Choroid plexus epithelial cell (primary cell): Measurements from ENCODE around the gene PRPF31.
"Not testable (repeated sequence)": the region's sequence is repeated elsewhere in the genome, so short reads cannot be mapped to it uniquely, and the experiment has no call there.

Experiments
- DNase-seq: peaks from one replicate; pipeline ENCODE4 v3.0.0-alpha.2; 2010; ENCODE audit warnings: low read depth
- H3K4me3 ChIP-seq: 2 replicates; pipeline ENCODE4 v1.5.1; 2011; ENCODE audit warnings: low read depth, mild to moderate bottlenecking, control low read depth, low read length, moderate library complexity
- TF ChIP-seq, protein P1 (sequence below): conservative IDR thresholded peaks from 2 replicates; pipeline ENCODE4 v1.5.1; 2011; ENCODE audit warnings: low read depth, mild to moderate bottlenecking, control low read depth, inconsistent platforms, low read length, moderate library complexity

Gene PRPF31

DNA sequence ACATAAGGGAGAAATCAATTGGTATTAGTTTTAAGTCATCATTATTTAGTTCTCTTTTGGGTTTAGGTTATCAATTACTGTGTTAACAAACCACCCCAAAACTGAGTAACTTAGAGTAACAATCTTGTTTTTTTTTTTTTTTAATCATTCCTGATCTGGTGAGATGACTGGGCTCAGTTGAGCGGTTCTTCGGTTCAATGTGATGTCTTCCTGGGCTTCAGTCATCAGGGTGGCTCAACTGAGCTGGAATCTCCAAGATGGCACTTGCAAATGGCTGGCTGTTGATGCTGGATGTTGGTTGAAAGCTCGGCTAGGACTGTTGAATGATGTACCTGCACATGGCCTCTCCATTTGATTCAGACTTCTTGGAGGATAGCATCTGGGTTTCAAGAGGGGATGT, 31.1 kb upstream of the PRPF31 start:
- no peak for DNase-seq
- H3K4me3 ChIP-seq, result no peak overlapping the region
- TF ChIP-seq, protein P1, sequence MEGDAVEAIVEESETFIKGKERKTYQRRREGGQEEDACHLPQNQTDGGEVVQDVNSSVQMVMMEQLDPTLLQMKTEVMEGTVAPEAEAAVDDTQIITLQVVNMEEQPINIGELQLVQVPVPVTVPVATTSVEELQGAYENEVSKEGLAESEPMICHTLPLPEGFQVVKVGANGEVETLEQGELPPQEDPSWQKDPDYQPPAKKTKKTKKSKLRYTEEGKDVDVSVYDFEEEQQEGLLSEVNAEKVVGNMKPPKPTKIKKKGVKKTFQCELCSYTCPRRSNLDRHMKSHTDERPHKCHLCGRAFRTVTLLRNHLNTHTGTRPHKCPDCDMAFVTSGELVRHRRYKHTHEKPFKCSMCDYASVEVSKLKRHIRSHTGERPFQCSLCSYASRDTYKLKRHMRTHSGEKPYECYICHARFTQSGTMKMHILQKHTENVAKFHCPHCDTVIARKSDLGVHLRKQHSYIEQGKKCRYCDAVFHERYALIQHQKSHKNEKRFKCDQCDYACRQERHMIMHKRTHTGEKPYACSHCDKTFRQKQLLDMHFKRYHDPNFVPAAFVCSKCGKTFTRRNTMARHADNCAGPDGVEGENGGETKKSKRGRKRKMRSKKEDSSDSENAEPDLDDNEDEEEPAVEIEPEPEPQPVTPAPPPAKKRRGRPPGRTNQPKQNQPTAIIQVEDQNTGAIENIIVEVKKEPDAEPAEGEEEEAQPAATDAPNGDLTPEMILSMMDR, result no peak

DNA sequence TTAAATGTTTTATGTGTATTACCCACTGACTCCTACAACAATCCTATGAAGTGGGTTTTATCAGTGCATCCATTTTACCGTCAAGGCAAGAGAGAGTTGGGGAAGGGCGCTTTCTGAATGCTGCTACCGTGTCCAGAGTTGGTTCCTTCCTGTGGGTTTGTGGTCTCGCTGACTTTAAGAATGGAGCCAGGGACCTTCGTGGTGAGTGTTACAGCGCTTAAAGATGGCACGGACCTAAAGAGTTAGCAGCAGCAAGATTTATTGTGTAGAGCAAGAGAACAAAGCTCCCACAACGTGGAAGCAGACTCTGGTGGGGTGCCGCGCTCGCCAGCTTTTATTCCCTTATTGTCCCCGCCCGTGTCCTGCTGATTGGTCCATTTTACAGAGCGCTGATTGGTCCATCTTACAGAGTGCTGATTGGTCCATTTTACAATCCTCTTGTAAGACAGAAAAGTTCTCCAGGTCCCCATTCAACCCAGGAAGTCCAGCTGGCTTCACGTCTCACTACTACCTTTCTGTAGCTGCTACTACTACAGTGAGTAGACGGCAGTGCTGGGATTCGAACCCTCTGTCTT, 21.0 kb upstream of the PRPF31 start:
- no peak for DNase-seq
- H3K4me3 ChIP-seq, result no peak overlapping the region
- TF ChIP-seq, protein P1, result no peak

DNA sequence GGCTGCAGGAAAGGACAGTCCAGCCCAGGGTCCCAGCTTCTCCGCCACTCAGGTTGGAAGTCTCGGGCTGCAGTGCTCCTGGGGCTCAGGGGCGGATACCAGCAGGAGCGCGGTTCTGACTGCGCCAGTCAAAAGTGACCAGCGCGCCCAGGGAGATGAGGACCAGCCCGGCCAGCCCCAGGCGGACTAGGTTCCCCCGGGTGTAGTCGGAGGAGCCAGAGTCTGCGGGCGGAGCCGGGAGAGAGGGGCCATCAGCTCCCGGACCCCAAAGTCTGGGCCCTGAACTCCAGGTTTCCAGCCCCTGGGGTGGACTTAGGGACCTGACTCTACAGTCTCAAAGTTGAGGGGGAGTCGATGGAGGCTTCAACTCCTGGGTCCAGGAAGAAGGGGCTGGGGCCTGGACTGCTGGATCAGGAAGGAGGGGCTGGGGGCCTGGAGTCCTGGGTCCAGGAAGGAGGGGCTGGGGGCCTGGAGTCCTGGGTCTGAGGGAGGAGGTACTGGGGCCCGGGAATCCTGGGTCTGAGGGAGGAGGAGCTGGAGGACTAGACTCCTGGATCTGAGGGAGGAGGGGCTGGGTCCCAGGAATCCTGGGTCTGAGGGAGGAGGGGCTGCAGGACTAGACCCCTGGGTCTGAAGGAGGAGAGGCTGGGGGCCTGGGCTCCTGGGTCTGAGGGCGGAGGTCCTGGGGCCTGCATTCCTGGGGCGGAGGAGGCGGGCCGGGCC, 20.3 kb upstream of the PRPF31 start:
- no peak for DNase-seq
- H3K4me3 ChIP-seq, result peak overlapping the region; percentile 44
- TF ChIP-seq, protein P1, result no peak

DNA sequence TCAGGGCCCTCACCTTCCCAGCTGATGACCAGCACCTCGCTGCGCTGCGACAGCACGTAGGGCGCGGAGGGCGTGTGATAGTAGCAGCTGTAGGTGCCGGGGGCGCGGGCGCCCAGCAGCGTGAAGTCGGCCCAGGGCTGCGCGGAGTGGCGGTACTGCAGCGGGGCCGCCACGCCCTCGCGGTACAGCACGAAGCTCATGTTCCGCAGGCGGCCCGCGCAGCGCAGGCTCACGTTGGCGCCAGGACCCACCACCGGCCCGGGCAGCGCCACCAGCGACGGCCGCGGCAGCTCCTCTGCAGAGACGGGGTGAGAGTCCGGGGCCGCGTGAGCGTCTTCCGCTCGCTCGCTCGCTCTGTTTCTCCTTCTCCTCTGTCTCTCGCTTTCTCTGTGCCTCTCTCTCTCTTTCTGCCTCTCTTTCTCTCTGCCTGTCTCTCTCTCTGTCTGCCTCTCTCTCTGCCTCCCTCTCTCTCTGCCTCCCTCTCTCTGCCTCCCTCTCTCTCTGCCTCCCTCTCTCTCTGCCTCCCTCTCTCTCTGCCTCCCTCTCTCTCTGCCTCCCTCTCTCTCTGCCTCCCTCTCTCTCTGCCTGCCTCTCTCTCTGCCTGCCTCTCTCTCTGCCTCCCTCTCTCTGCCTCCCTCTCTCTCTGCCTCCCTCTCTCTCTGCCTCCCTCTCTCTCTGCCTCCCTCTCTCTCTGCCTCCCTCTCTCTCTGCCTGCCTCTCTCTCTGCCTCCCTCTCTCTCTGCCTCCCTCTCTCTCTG, 19.5 kb upstream of the PRPF31 start:
- DNase-seq, result peak; percentile 28
- H3K4me3 ChIP-seq, result peak overlapping the region; percentile 44

DNA sequence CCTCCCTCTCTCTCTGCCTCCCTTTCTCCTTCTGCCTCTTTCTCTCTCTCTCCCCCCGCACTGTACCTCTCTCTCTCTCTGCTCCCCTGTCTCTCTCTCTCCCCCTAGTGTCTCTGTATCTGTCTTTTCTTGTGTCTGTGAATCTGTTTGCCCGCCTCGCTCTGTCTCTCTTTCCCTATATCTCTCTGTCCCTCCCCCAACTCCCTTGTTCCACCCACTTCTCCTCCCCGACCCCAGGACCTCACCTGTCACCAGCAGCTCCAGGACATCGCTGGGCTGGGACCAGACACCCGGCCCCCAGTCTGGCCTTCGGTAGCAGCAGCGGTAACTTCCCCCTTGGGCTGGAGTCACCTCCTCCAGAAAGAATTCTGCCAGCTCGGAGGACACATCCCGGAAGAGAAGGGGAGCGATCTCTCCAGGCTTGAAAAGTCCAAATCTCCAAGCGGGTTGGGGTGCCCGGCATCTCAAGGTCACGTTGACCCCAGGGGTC, 18.9 kb upstream of the PRPF31 start:
- peak overlapping the region; percentile 52 for H3K4me3 ChIP-seq
- peak; percentile 58 for DNase-seq
- TF ChIP-seq, protein P1, result peak; percentile 60

DNA sequence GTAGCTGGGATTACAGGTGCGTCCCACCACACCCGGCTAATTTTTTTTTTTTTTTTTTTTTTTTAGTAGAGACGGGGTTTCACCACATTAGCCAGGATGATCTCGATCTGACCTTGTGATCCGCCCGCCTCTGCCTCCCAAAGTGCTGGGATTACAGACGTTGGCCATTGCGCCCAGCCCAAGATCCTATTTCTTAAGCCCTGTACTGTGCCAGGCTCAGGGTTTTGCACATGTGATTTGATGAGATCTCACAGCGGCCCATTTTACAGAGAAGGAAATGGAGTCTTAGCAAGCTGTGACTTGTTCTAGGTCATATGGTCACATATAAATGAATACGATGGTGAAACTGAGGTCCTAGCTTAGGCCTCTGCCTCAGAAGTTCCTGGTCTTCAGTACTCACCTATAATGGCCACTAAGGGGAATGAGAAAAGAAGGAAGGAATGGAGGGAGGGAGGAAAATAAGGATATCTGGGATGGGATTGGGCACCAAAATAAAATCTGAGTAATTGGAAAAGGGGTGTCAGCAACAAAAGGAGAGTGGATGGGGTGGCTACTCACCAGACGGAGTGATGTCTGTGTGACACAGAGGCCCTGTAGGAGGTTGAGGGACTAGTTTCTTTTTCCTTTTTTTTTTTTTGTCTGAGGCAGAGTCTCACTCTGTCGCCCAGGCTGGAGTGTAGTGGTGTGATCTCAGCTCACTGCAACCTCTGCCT, 16.2 kb upstream of the PRPF31 start:
- TF ChIP-seq, protein P1, result no peak
- DNase-seq, result no peak
- H3K4me3 ChIP-seq, result no peak overlapping the region

DNA sequence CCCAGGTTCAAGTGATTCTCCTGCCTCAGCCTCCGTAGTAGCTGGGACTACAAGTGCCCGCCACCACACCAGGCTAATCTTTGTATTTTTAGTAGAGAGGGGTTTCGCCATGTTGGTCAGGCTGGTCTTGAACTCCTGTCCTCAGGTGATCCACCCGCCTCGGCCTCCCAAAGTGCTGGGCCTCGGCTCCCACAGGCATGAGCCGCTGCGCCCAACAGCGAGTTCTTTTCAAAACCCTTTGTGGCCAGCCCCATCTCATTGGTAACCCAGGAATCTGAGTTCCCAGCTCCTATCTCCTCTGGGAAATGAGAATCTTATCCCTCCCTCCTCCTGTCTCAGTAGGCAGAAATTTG, 15.7 kb upstream of the PRPF31 start:
- H3K4me3 ChIP-seq, DNase-seq: not testable (repeated sequence)
